ENCODE measurements around the gene TRIM25.

- TF ChIP-seq CTCF (IDR thresholded peaks at IDR 0.05; ENCODE audit: control extremely low read depth in 1 of 3, insufficient read depth in 1 of 3, low read depth in 1 of 3, low read length in 3 of 3) (no peak), POLR2A (IDR thresholded peaks at IDR 0.05; ENCODE audit: control extremely low read depth in 1 of 2, low read depth in 2 of 2, low read length in 2 of 2) (no peak), FOSL1 (IDR thresholded peaks at IDR 0.05; ENCODE audit: insufficient read depth, low read depth, low read length) (no peak), EP300 (IDR thresholded peaks at IDR 0.05; ENCODE audit: borderline replicate concordance in 1 of 2, low read depth in 2 of 2, low read length in 2 of 2) (no peak), RNF2 (IDR thresholded peaks at IDR 0.05; ENCODE audit: borderline replicate concordance, low read depth, low read length, missing control alignments, poor library complexity, severe bottlenecking) (no peak), YY1 (IDR thresholded peaks at IDR 0.05; ENCODE audit: low read depth, low read length) (no peak), BRCA1 (IDR thresholded peaks at IDR 0.05; ENCODE audit: low read depth, low read length) (no peak), USF2 (IDR thresholded peaks at IDR 0.05; ENCODE audit: low read length) (no peak), NRF1 (IDR thresholded peaks at IDR 0.05; ENCODE audit: low read depth, low read length) (no peak), SUZ12 (IDR thresholded peaks at IDR 0.05; ENCODE audit: low read length) (no peak), SIN3A (conservative IDR thresholded peaks at IDR 0.05 in 1 of 2, IDR thresholded peaks at IDR 0.05 in 1 of 2; ENCODE audit: low read depth in 1 of 2, low read length in 2 of 2) (no peak), CHD2 (IDR thresholded peaks at IDR 0.05; ENCODE audit: low read length) (no peak)
Observed at GRCh38 chr17:56838687-56839086, 75.2 kb downstream of the TRIM25 start.

Measured in H1 (cell line).